Aorta (tissue), 5 donors: ENCODE measurements around the gene SFMBT1. TPM values are rescaled to one million over a fixed set of nuclear protein-coding genes. Genes with fewer than 3 reads are reported as not detected.

Experiments
- ATAC-seq: fragments of 200-7000 bp; cut with Tn5 transposase; one replicate; pipeline ENCODE4 v1.9.1; 2022; ENCODE audit warnings: moderate library complexity; ENCODE audit not compliant: low FRiP score
- DNase-seq, 2 donors: peaks; one replicate each; pipeline ENCODE4 v3.0.0-alpha.2; 2020
- H3K27ac ChIP-seq, 2 donors: one replicate each; pipeline ENCODE4 v1.5.1; 2013; ENCODE audit warnings: low read length in 2 of 2, mild to moderate bottlenecking in 2 of 2, moderate library complexity in 2 of 2, control low read depth in 1 of 2, inconsistent platforms in 1 of 2, low read depth in 1 of 2
- H3K27me3 ChIP-seq, 2 donors: one replicate each; pipeline ENCODE4 v1.6.1; 2013; ENCODE audit warnings: control low read depth in 1 of 2, low read length in 1 of 2, mild to moderate bottlenecking in 1 of 2, moderate library complexity in 1 of 2; ENCODE audit not compliant: insufficient read depth in 2 of 2, control insufficient read depth in 1 of 2
- H3K36me3 ChIP-seq, 2 donors: one replicate each; pipeline ENCODE4 v1.6.1; 2013; ENCODE audit warnings: control low read depth in 1 of 2, low read length in 1 of 2, mild to moderate bottlenecking in 1 of 2; ENCODE audit not compliant: insufficient read depth in 2 of 2, control insufficient read depth in 1 of 2
- H3K4me1 ChIP-seq, 2 donors: one replicate each; pipeline ENCODE4 v1.6.1; 2013; ENCODE audit warnings: low read length in 2 of 2, control low read depth in 1 of 2, mild to moderate bottlenecking in 1 of 2, moderate library complexity in 1 of 2; ENCODE audit not compliant: insufficient read depth in 2 of 2, control insufficient read depth in 1 of 2
- H3K4me3 ChIP-seq, 2 donors: one replicate each; pipeline ENCODE4 v1.5.1; 2013; ENCODE audit warnings: low read length in 2 of 2, control low read depth in 1 of 2, mild to moderate bottlenecking in 1 of 2
- H3K9me3 ChIP-seq: one replicate; pipeline ENCODE4 v1.6.1; 2013; ENCODE audit warnings: mild to moderate bottlenecking, low read length; ENCODE audit not compliant: control insufficient read depth
- WGBS, 2 donors: extraction: QIAGEN DNeasy Blood & Tissue Kit; methylation state at CpG; one replicate each; pipeline ENCODE4 v1.1.7; 2013; 5-methylcytosine and 5-hydroxymethylcytosine counted together
- intact Hi-C, 2 donors: fragments of 100-400 bp; cut with DNase I; formaldehyde crosslinking; loops; one replicate each; pipeline versions ENCODE4 v1.14.2 to v1.15.0; 2022
- polyA plus RNA-seq, 2 donors: library from polyadenylated mRNA; stranded (reverse); fragments of 200-250 nt; gene quantifications; one replicate each; pipeline ENCODE4 v1.2.3, GENCODE V29; 2013
- total RNA-seq, 2 donors: library from RNA; stranded (reverse); fragmentation: NEBNext Ultra II Directional; extraction: Animal tissue kit (Norgen Biotek cat#: 25700); gene quantifications; one replicate each; pipeline ENCODE4 v1.2.1, GENCODE V29; 2021
- donor health status: healthy with polysubstance abuse.
- donor health status: Bipolar disorder and iron deficiency.
- donor health status: DM: no; HTN: no; CAD: no.
- donor health status: DM: no; HTN: no; CAD: no.
- donor health status: DM: yes; HTN: yes; CAD: no.

SFMBT1 gene
- total and polyA plus RNA-seq, 4 donors = 0.75 to 12.6 (median 5.4) TPM

DNA sequence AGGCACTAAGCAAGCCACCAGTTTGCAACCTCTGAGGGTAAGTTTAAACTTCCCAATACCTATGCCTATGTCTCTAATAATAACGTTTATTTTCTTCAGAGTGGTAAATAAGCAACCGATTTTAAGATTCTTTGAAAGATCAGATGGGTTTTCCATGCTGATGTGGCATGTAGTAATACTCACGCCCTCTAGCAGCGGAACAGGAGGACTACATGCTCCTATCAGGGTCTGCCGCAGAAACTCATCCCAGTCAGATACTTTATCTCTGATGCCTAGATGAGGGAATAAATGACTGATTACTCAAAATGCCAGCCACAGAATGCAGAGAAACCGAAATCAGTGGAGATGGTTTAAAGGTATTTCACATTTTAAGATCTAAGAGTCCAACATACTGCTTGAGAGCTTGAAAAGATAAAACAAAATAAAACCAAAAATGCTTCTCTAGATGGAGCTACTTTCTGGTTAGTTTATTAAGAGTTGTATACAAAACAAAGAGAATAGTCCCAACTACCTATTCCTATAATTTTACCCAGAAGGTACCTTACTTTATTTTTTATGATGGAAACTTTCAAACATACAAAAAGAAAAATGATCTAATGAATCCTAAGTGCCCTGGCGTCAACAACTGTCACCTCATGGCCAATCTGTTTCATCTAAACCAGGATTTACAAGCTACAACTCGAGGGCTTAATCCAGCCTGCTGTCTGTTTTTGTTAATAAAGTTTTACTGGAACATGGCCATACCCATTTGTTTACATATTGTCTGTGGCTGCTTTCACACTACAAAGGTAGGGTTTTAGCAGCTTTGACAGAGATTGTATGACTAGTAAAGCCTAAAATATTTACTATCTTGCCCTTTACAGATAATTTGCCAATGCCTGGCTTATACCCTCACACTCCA, 111.0 kb downstream of the SFMBT1 start:
- no peaks in the 10 kb centered on the region for H3K9me3 ChIP-seq
- no peaks in the 10 kb centered on the region for H3K4me1 ChIP-seq
- DNase-seq (peak in 1 of 2 donors; percentile 52), ATAC-seq (peak; percentile 78)
- intact Hi-C loops = loop anchor here (5.0 to 10.0 kb wide), 6 partner anchors 80 to 193 kb away; partner anchors contain the start of genes ITIH1 (in 1 of the 2) and NEK4 (in 1 of the 2)
- no peak overlapping the region for H3K27ac ChIP-seq
- WGBS, 2 donors = 16 to 17% methylated on average over 8 of the region's 8 CpGs
- H3K36me3 ChIP-seq = no peaks in the 10 kb centered on the region
- no peak overlapping the region for H3K4me3 ChIP-seq
- H3K27me3 ChIP-seq = no peaks in the 10 kb centered on the region

DNA sequence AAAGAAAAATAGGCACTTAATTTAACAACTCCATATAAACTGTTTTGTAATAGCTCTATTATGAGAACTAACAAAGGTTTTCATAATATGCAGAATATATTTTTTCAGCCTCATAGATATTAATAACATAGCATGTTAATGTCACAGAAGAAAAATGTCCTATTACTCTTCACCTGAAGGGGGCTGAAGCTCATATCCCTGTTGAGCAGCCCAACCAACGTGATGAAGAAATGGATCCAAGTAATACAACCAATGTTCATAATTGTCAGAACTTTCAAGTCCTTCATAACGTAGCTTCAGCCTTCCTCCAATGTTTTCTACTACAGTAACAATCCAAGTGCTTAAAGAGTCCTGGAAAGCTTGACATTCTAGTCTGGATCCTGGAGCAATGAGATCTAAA, 114.0 kb downstream of the SFMBT1 start:
- intact Hi-C loops = loop anchor here (5.0 to 10.0 kb wide), 5 partner anchors 77 to 190 kb away; partner anchors contain the start of genes ITIH1 (in 1 of the 2) and NEK4 (in 1 of the 2)
- Histone ChIP-seq H3K4me1 (no peaks in the 10 kb centered on the region), H3K27ac (no peak overlapping the region), H3K36me3 (no peaks in the 10 kb centered on the region), H3K27me3 (no peaks in the 10 kb centered on the region), H3K4me3 (no peak overlapping the region), H3K9me3 (no peaks in the 10 kb centered on the region)
- DNase-seq (no peak), ATAC-seq (no peak)
- 50 to 59% methylated on average over 2 of the region's 2 CpGs for WGBS, 2 donors

DNA sequence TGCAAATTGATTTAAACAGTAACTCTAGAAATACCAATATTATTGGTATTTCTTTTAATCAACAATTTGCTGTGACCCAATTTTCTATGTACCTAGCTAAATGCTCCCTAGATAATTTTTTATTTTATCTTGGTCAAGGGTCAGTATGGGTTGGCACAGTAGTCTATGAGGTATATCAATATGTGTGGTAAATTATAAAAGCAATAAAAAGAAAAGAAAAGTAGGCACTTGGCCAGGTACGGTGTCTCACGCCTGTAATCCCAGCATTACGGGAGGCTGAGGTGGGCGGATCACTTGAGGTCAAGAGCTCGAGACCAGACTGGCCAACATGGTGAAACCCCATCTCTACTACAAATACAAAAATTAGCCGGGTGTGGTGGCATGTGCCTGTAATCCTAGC, 114.5 kb downstream of the SFMBT1 start:
- no peaks in the 10 kb centered on the region for H3K4me1 ChIP-seq

DNA sequence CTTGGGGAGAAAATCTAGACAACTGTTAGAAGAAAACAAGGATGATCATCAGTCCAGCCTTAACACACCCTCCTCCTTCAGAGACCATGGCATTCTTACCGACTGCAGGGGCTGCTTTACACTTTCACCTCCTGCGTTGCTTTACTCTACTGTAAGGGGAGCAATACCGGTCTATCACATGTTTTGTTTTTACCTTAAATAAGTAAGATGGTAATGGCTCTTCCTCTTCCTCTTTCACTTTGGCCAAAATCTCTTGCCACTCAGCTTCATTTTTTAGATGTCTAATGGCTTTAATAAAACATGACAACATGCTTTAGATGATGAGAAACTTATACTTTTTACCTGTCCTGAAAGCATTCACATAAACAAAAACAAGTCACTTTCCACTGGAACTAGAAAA, 115.1 kb downstream of the SFMBT1 start:
- Histone ChIP-seq H3K27ac (no peak overlapping the region), H3K4me3 (no peak overlapping the region), H3K9me3 (no peaks in the 10 kb centered on the region), H3K27me3 (no peaks in the 10 kb centered on the region), H3K4me1 (no peaks in the 10 kb centered on the region), H3K36me3 (peaks cover 0 to 2% of the 10 kb centered on the region in 2 donors)
- no peak for ATAC-seq
- DNase-seq = no peak
- intact Hi-C loops = loop anchor here (5.0 to 10.0 kb wide), 5 partner anchors 76 to 188 kb away; partner anchors contain the start of genes ITIH1 (in 1 of the 2) and NEK4 (in 1 of the 2)
- WGBS, 2 donors = 94 to 97% methylated on average over 3 of the region's 3 CpGs

More for the DNA sequence above, 114.5 kb downstream of the SFMBT1 start:
- intact Hi-C loops = loop anchor here (5.0 to 10.0 kb wide), 5 partner anchors 77 to 189 kb away; partner anchors contain the start of genes ITIH1 (in 1 of the 2) and NEK4 (in 1 of the 2)
- Histone ChIP-seq H3K27me3 (no peaks in the 10 kb centered on the region), H3K27ac (no peak overlapping the region), H3K36me3 (peaks cover 0 to 2% of the 10 kb centered on the region in 2 donors), H3K9me3 (no peaks in the 10 kb centered on the region), H3K4me3 (no peak overlapping the region)
- DNase-seq = no peak
- 85 to 88% methylated on average over 6 of the region's 6 CpGs for WGBS, 2 donors
- no peak for ATAC-seq

DNA sequence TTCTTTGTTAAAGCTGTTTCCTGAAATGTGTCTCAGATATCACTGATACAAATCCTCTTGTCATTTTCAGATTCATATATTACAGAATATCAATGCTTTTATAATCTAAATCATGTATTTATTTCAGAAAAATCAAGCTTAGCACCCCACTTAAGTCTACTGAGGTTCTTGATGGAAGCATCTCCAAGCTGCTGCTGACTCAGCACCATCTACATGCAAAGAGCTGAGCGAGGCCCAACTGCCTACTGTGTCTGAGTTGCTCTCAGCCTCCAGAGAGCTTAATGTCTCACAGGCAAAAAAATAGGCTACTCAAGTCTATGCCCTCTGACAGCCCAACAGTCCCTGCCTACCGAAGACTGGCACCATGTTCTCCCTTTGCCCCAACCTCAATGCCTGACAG, 119.3 kb downstream of the SFMBT1 start:
- no peaks in the 10 kb centered on the region for H3K4me1 ChIP-seq
- ATAC-seq = no peak
- peaks cover 0 to 2% of the 10 kb centered on the region in 2 donors for H3K36me3 ChIP-seq
- no peak overlapping the region for H3K4me3 ChIP-seq
- DNase-seq = no peak
- intact Hi-C loops = no loop called here
- H3K27ac ChIP-seq = no peak overlapping the region
- H3K27me3 ChIP-seq = no peaks in the 10 kb centered on the region
- WGBS, 2 donors = 93% methylated on average over 2 of the region's 2 CpGs
- no peaks in the 10 kb centered on the region for H3K9me3 ChIP-seq

DNA sequence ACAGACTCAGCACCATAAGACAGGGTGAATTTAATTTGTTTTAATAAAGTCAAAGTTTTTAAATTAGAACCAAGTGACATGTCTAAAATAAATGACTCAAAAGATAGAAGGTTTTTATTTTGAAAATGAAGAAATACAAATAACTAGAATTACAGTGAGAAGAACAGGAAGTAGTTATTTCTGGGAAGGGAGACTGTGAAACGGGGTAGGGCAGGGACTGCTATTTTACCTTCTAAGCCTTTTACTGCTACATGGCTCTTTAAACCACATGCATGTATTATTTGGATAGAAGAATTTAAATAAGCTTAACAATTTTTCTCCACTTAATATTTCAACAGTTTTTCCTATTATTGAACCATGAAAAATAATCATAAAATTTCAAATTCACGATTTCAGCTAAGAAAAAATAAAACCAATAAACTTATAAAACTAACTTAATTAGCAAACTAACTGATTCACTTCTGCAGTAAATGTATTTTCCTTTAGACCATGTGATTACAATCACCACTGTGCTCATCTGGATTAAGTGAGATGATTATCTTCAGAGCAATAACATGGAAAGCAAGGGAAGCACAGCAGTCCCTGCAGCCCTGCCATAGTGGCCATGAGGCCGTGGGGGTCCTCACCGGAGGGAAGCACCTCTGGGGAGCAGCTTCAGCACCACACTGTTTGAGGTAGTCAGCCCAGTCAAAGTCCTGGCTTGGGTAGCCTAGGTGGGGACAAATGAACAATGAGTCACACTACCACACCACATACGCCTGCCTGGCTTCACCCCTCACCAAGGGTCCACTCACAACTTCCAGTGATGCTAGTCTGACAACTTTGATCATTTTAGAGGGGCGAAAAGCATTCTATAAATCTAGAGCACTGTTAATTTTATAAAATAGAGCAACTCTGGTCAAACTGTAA, 120.2 kb downstream of the SFMBT1 start:
- Histone ChIP-seq H3K9me3 (no peaks in the 10 kb centered on the region), H3K4me1 (no peaks in the 10 kb centered on the region), H3K4me3 (no peak overlapping the region), H3K27me3 (no peaks in the 10 kb centered on the region), H3K36me3 (peaks cover 0 to 2% of the 10 kb centered on the region in 2 donors), H3K27ac (no peak overlapping the region)
- ATAC-seq (no peak), DNase-seq (no peak)
- 80 to 82% methylated on average over 6 of the region's 6 CpGs for WGBS, 2 donors
- intact Hi-C loops = no loop called here

DNA sequence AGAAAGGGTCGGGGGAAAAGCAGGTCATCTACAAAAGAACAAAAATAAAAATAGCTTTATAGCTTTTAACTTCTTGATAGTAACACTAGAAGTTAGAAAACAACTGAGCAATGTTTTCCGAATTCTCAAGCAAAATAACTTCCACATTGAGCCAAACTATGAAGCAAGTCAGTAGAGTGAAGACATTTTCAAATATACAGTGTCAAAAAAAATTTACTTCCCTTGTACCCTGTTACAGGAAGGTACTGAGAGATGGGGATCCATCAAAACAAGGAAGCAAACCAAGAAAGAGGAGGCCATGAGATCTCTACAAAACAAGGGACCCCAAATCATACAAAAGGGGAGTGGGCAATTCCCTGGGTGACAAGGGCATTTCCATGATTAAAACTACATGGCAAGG, 121.9 kb downstream of the SFMBT1 start:
- no peaks in the 10 kb centered on the region for H3K9me3 ChIP-seq
- H3K27me3 ChIP-seq = no peaks in the 10 kb centered on the region
- no peak overlapping the region for H3K4me3 ChIP-seq
- 89 to 92% methylated on average over 2 of the region's 2 CpGs for WGBS, 2 donors
- H3K36me3 ChIP-seq = peaks cover 0 to 7% of the 10 kb centered on the region in 2 donors
- H3K4me1 ChIP-seq = no peaks in the 10 kb centered on the region
- intact Hi-C loops = no loop called here
- DNase-seq (no peak), ATAC-seq (no peak)
- no peak overlapping the region for H3K27ac ChIP-seq

DNA sequence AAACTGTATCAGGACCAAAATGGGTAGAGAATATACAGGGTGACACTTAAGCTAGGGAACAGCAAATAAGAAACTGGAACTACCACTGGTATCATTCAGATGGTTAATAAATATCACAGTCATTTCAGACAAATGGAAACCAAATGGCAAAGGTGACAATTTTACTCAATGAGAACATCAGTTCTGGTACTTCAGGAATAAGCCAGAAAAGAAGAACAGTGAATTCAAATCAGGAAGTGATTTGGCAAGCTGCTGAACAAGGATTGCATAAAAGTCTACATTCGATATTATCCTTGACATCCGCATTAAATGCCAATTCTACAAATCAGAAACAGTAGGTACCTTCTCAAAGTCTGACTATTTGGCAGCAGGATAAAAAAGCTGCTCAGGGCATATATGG, 125.0 kb downstream of the SFMBT1 start:
- Histone ChIP-seq H3K4me3 (no peak overlapping the region), H3K36me3 (peaks cover 0 to 5% of the 10 kb centered on the region in 2 donors), H3K27ac (no peak overlapping the region), H3K27me3 (no peaks in the 10 kb centered on the region), H3K9me3 (no peaks in the 10 kb centered on the region), H3K4me1 (no peaks in the 10 kb centered on the region)
- intact Hi-C loops = no loop called here
- ATAC-seq (no peak), DNase-seq (no peak)
- 88 to 89% methylated on average over 2 of the region's 2 CpGs for WGBS, 2 donors
